Panc1 (cell line): Measurements from ENCODE around the gene STOM. TPM values are rescaled to one million over a fixed set of nuclear protein-coding genes. Genes with fewer than 3 reads are reported as not detected.

ENCODE experiments used
- ATAC-seq: fragments of 200-7000 bp; cut with Tn5 transposase; 2 replicates; pipeline ENCODE4 v1.9.1; 2020; ENCODE audit warnings: mild to moderate bottlenecking, moderate library complexity
- BruUV-seq: library from RNA; stranded (reverse); fragments of 400-500 nt; replicated peaks from 2 replicates; lab custom pipeline; 2021; lab: Mats Ljungman, UMichigan
- CTCF ChIA-PET: fragments of 300-600 bp; sonication (Branson Sonifier 250); formaldehyde crosslinking; loops from one replicate; lab custom pipeline; 2022; ENCODE audit warnings: antibody characterized with exemption; lab: Charles Lee
- POLR2A ChIA-PET: fragments of 300-600 bp; sonication (Branson Sonifier 250); formaldehyde crosslinking; loops from one replicate; lab custom pipeline; 2022; ENCODE audit warnings: antibody characterized with exemption; lab: Charles Lee
- DNase-seq: peaks from one replicate; pipeline ENCODE4 v3.0.0-alpha.2; 2010; ENCODE audit warnings: low read depth, low spot score
- H3K27ac ChIP-seq: 2 replicates; pipeline ENCODE4 v1.5.1; 2011; ENCODE audit warnings: mild to moderate bottlenecking, low read length, inconsistent platforms
- H3K27me3 ChIP-seq: fragments of 200-500 bp; sonication (Bioruptor generic); 2 replicates; pipeline ENCODE4 v1.6.0; 2014; ENCODE audit warnings: low read length, inconsistent platforms; ENCODE audit not compliant: control insufficient read depth, insufficient read depth
- H3K36me3 ChIP-seq: fragments of 200-500 bp; sonication (Bioruptor generic); 2 replicates; pipeline ENCODE4 v1.5.1; 2014; ENCODE audit warnings: inconsistent platforms, mild to moderate bottlenecking, low read length, moderate library complexity; ENCODE audit not compliant: control insufficient read depth, insufficient read depth
- H3K4me1 ChIP-seq: 2 replicates; pipeline ENCODE4 v1.5.1; 2011; ENCODE audit warnings: inconsistent platforms, mild to moderate bottlenecking, low read length, moderate library complexity; ENCODE audit not compliant: control insufficient read depth, insufficient read depth
- H3K4me3 ChIP-seq, 2 experiments: 2 replicates each; pipeline ENCODE4 v1.5.1; 2011 to 2012; ENCODE audit warnings: low read depth in 2 of 2, low read length in 2 of 2, mild to moderate bottlenecking in 2 of 2, inconsistent platforms in 1 of 2, moderate library complexity in 1 of 2
- H3K9me3 ChIP-seq: fragments of 200-500 bp; sonication (Bioruptor generic); 2 replicates; pipeline ENCODE4 v1.5.1; 2014; ENCODE audit warnings: low read depth, mild to moderate bottlenecking, inconsistent platforms, low read length, moderate library complexity; ENCODE audit not compliant: control insufficient read depth, insufficient read depth
- CTCF ChIP-seq: fragments of 450-650 bp; IDR thresholded peaks from 2 replicates; pipeline ENCODE4 v1.5.1; 2017; ENCODE audit warnings: mild to moderate bottlenecking
- POLR2AphosphoS5 ChIP-seq: IDR thresholded peaks from 2 replicates; pipeline ENCODE4 v1.6.1; 2012; ENCODE audit warnings: mild to moderate bottlenecking, low read depth, low read length, moderate library complexity
- REST ChIP-seq, 2 experiments: IDR thresholded peaks; 2 replicates each; pipeline ENCODE4 v1.6.1; 2011 to 2012; ENCODE audit warnings: low read depth in 2 of 2, control low read depth in 1 of 2, low read length in 1 of 2, mild to moderate bottlenecking in 1 of 2, moderate library complexity in 1 of 2; ENCODE audit not compliant: insufficient read depth in 1 of 2
- SIN3A ChIP-seq: IDR thresholded peaks from 2 replicates; pipeline ENCODE4 v1.6.1; 2012; ENCODE audit warnings: low read depth, mild to moderate bottlenecking, low read length, moderate library complexity, borderline replicate concordance; ENCODE audit not compliant: insufficient read depth
- TCF7L2 ChIP-seq: IDR thresholded peaks from 2 replicates; pipeline ENCODE4 v1.6.1; 2011; ENCODE audit warnings: mild to moderate bottlenecking, low read depth, low read length, inconsistent platforms
- in situ Hi-C: cut with HindIII; loops from 2 replicates; pipeline ENCODE4 v1.10.0; 2016; ENCODE audit warnings: low sequenced_read_pairs, low pct_unique_long_range_greater_than_20kb
- intact Hi-C: fragments of 100-400 bp; cut with micrococcal nuclease; formaldehyde crosslinking; loops from one replicate; pipeline ENCODE4 v1.10.0; 2022; ENCODE audit not compliant: unreplicated experiment
- total RNA-seq: library from RNA; stranded (reverse); gene quantifications from one replicate; pipeline ENCODE4 v1.2.1, GENCODE V29; 2021; ENCODE audit not compliant: unreplicated experiment

Gene STOM
- total RNA-seq, 1 experiment from 2014 or later, result 81.2 TPM

- ATAC-seq, result no peak
- intact Hi-C loops, result no loop called here
- in situ Hi-C loops, result no loop called here
- no peaks in the 10 kb centered on the region for H3K4me1 ChIP-seq
- no peaks in the 10 kb centered on the region; the same call in 1 of the 2 replicates for H3K36me3 ChIP-seq
- H3K27me3 ChIP-seq, result no peaks in the 10 kb centered on the region
- H3K9me3 ChIP-seq, result no peaks in the 10 kb centered on the region
- H3K4me3 ChIP-seq, result no peak overlapping the region
- ChIA-PET CTCF (no interaction called here), POLR2A (no interaction called here)
- H3K27ac ChIP-seq, result no peak overlapping the region
- no TSS peak for BruUV-seq
- DNase-seq, result no peak
- TF ChIP-seq REST (IDR thresholded peaks at IDR 0.05; ENCODE audit: insufficient read depth in 1 of 2, low read depth in 2 of 2, low read length in 1 of 2) (no peak), TCF7L2 (no peak), CTCF (no peak), POLR2AphosphoS5 (no peak), SIN3A (no peak)
These were observed 33.4 kb downstream of the STOM start for GRCh38 chr9:121336665-121337064.

- no peak for DNase-seq
- in situ Hi-C loops (no loop called here), intact Hi-C loops (no loop called here)
- Histone ChIP-seq H3K4me3 (no peak overlapping the region), H3K4me1 (no peaks in the 10 kb centered on the region), H3K9me3 (no peaks in the 10 kb centered on the region), H3K27me3 (no peaks in the 10 kb centered on the region), H3K27ac (no peak overlapping the region), H3K36me3 (peaks cover 8% of the 10 kb centered on the region)
- ATAC-seq, result no peak
- POLR2A ChIA-PET, result no interaction called here
- TF ChIP-seq TCF7L2 (no peak), REST (IDR thresholded peaks at IDR 0.05; ENCODE audit: insufficient read depth in 1 of 2, low read depth in 2 of 2, low read length in 1 of 2) (no peak), CTCF (no peak), SIN3A (no peak), POLR2AphosphoS5 (no peak)
- CTCF ChIA-PET, result no interaction called here
- no TSS peak for BruUV-seq
These were observed 35.9 kb downstream of the STOM start for GRCh38 chr9:121333950-121334773.
